ENCODE results near the gene PARVB. TPM values are rescaled to one million over a fixed set of nuclear protein-coding genes. Genes with fewer than 3 reads are reported as not detected.

Gene PARVB
- total RNA-seq, 1 donor from 2014 or later = 4.4 TPM

DNA sequence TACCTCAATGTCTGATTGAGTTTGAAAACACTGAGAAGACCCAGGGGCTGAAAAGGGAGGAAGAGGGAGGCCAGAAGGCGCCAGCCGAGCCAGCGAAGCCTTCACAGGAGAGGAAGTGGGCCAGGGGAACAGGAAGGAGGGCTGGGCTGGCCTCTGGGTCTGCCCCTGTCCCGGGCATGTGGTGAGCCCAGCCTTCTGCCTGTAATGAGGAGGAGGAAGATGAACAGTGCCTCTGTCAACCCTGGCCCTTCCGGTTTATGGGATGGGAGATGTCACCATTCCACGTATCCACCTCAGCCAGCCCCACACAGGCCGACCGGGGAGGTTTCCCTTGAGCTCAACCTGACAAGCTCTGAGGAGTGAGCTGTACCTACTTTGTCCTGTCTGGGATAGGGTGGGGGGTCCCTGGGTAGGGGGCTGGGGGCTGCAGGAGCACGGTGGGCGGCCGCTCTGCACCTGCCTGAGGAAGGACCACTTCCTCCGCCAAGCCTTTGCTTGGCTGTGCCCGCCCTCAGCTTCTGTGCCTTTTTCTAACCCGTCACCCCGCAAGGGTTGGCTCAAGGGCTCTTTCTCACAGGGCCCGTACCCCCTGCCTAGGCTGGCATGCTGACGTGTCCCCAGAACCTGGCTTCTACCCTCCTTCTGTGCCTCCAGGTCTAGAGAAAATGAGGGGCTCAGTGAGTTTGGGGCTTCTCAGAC, 158.6 kb downstream of the PARVB start:
- Mint-ChIP-seq H3K4me3 (ENCODE audit: unreplicated experiment) (no peak overlapping the region), H3K27me3 (ENCODE audit: unreplicated experiment) (peaks cover 39% of the 10 kb centered on the region), H3K9me3 (ENCODE audit: unreplicated experiment) (no peaks in the 10 kb centered on the region), H3K4me1 (ENCODE audit: unreplicated experiment) (peaks cover 2% of the 10 kb centered on the region), H3K36me3 (ENCODE audit: unreplicated experiment) (no peaks in the 10 kb centered on the region), H3K27ac (ENCODE audit: unreplicated experiment) (no peak overlapping the region)
- no peak for TF ChIP-seq CTCF (IDR thresholded peaks at IDR 0.05)
- no peak for DNase-seq (ENCODE audit: extremely low spot score, unreplicated experiment)

DNA sequence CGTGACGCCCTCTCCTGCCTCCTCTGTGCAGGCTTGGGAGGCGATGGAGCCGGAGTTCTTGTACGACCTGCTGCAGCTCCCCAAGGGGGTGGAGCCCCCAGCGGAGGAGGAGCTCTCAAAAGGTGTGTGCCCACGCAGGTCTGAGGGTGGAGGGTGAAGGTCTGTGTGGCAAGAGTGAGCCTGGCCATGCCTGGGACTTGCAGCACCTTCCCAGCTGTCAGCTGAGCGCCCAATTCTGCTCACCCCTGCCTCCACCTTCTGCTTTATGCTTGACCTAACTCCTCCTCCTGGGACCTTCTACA, 159.1 kb downstream of the PARVB start:
- Mint-ChIP-seq H3K27me3 (ENCODE audit: unreplicated experiment) (peaks cover 35% of the 10 kb centered on the region), H3K4me3 (ENCODE audit: unreplicated experiment) (no peak overlapping the region), H3K4me1 (ENCODE audit: unreplicated experiment) (peaks cover 2% of the 10 kb centered on the region), H3K36me3 (ENCODE audit: unreplicated experiment) (no peaks in the 10 kb centered on the region), H3K27ac (ENCODE audit: unreplicated experiment) (no peak overlapping the region), H3K9me3 (ENCODE audit: unreplicated experiment) (no peaks in the 10 kb centered on the region)
- DNase-seq (ENCODE audit: extremely low spot score, unreplicated experiment) = no peak
- no peak for TF ChIP-seq CTCF (IDR thresholded peaks at IDR 0.05)

GRCh38 chr22:44184006-44184405, 159.9 kb downstream of the PARVB start:
- Mint-ChIP-seq H3K9me3 (ENCODE audit: unreplicated experiment) (no peaks in the 10 kb centered on the region), H3K27ac (ENCODE audit: unreplicated experiment) (no peak overlapping the region), H3K27me3 (ENCODE audit: unreplicated experiment) (peaks cover 30% of the 10 kb centered on the region), H3K4me3 (ENCODE audit: unreplicated experiment) (no peak overlapping the region), H3K36me3 (ENCODE audit: unreplicated experiment) (no peaks in the 10 kb centered on the region), H3K4me1 (ENCODE audit: unreplicated experiment) (peaks cover 2% of the 10 kb centered on the region)
- no peak for TF ChIP-seq CTCF (IDR thresholded peaks at IDR 0.05)
- DNase-seq (ENCODE audit: extremely low spot score, unreplicated experiment) = no peak

- no peak overlapping the region for H3K4me3 Mint-ChIP-seq (ENCODE audit: unreplicated experiment)
- peaks cover 2% of the 10 kb centered on the region for H3K4me1 Mint-ChIP-seq (ENCODE audit: unreplicated experiment)
- no peak for TF ChIP-seq CTCF (IDR thresholded peaks at IDR 0.05)
- H3K27ac Mint-ChIP-seq (ENCODE audit: unreplicated experiment) = no peak overlapping the region
- peaks cover 16% of the 10 kb centered on the region for H3K27me3 Mint-ChIP-seq (ENCODE audit: unreplicated experiment)
- no peaks in the 10 kb centered on the region for H3K36me3 Mint-ChIP-seq (ENCODE audit: unreplicated experiment)
- DNase-seq (ENCODE audit: extremely low spot score, unreplicated experiment) = no peak
- H3K9me3 Mint-ChIP-seq (ENCODE audit: unreplicated experiment) = no peaks in the 10 kb centered on the region
Observed at GRCh38 chr22:44185237-44186120, 161.4 kb downstream of the PARVB start.

DNA sequence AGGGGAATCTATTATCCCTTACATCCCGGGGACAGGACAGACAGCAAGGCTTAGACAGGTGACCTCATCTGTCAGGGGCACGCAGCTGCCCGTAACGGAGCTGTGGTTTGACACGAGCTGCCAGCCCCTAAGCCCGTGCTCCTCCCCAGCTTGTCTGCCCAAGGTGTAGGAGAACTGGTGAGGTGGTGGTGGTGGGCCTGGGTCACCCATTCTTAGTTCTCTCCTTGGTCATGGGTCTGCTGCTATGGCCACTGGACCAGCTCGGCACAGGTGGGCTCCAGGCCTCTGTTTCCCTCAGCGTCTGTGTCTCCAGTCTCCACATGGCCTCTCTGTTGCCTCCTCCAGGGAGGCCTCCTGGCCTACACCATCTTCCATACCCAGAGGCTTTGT, 162.0 kb downstream of the PARVB start:
- TF ChIP-seq CTCF (IDR thresholded peaks at IDR 0.05) = no peak
- no peak overlapping the region for H3K4me3 Mint-ChIP-seq (ENCODE audit: unreplicated experiment)
- no peaks in the 10 kb centered on the region for H3K36me3 Mint-ChIP-seq (ENCODE audit: unreplicated experiment)
- H3K27me3 Mint-ChIP-seq (ENCODE audit: unreplicated experiment) = peaks cover 11% of the 10 kb centered on the region
- H3K4me1 Mint-ChIP-seq (ENCODE audit: unreplicated experiment) = peaks cover 2% of the 10 kb centered on the region
- DNase-seq (ENCODE audit: extremely low spot score, unreplicated experiment) = no peak
- no peaks in the 10 kb centered on the region for H3K9me3 Mint-ChIP-seq (ENCODE audit: unreplicated experiment)
- H3K27ac Mint-ChIP-seq (ENCODE audit: unreplicated experiment) = no peak overlapping the region
